HCT116 (cell line): ENCODE data around the gene KPNA1.

Experiments used
- CTCF ChIP-seq, 3 experiments: fragments of 200-600 bp in 1 of 3; sonication (generic) in 1 of 3; IDR thresholded peaks in 2 of 3; conservative IDR thresholded peaks in 1 of 3; 2 replicates each; pipeline ENCODE4 v1.5.1; 2012 to 2017; ENCODE audit warnings: low read depth in 2 of 3, low read length in 2 of 3, antibody characterized with exemption in 1 of 3, borderline replicate concordance in 1 of 3, control low read depth in 1 of 3, mild to moderate bottlenecking in 1 of 3, mixed read lengths in 1 of 3, mixed run types in 1 of 3, moderate library complexity in 1 of 3; ENCODE audit not compliant: insufficient read depth in 1 of 3
- EZH2 ChIP-seq: fragments of 200-600 bp; sonication (generic); IDR thresholded peaks from 2 replicates; pipeline ENCODE4 v1.6.1; 2017; ENCODE audit warnings: antibody characterized with exemption, mixed run types
- EZH2phosphoT487 ChIP-seq: fragments of 200-600 bp; IDR thresholded peaks from 2 replicates; pipeline ENCODE4 v1.6.1; 2018; ENCODE audit warnings: antibody characterized with exemption, borderline replicate concordance
- JUND ChIP-seq: IDR thresholded peaks from 2 replicates; pipeline ENCODE4 v1.6.1; 2012
- POLR2A ChIP-seq: IDR thresholded peaks from 2 replicates; pipeline ENCODE4 v1.7.0; 2011; ENCODE audit warnings: borderline replicate concordance; ENCODE audit not compliant: insufficient read depth, insufficient read length; ENCODE audit errors: extremely low read depth
- SP1 ChIP-seq: IDR thresholded peaks from 2 replicates; pipeline ENCODE4 v1.6.1; 2012; ENCODE audit warnings: low read depth

DNA sequence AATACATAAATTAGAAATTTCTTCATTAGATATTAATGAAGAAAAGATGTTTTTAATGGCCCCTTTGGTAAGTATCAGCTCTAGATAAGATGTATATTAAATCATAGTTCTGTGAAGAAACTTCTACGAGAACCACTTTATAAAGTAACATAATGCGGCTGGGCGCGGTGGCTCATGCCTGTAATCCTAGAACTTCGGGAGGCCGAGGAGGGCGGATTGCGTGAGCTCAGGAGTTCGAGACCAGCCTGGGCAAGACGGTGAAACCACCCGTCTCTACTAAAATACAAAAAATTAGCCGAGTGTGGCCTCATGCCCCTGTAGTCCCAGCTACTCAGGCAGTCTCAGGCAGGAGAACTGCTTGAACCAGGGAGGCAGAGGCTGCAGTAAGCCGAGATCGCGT is 2.5 kb downstream of the KPNA1 start:
- no peak for TF ChIP-seq POLR2A
- no peak for TF ChIP-seq CTCF (IDR thresholded peaks at IDR 0.05 in 2 of 3, conservative IDR thresholded peaks at IDR 0.05 in 1 of 3; ENCODE audit: borderline replicate concordance in 1 of 3, insufficient read depth in 1 of 3, low read depth in 2 of 3, low read length in 2 of 3)
- TF ChIP-seq SP1: no peak
- TF ChIP-seq EZH2: no peak
- no peak for TF ChIP-seq EZH2phosphoT487
- no peak for TF ChIP-seq JUND
